NT2/D1 (cell line): ENCODE results near the gene IFNL3.
"Not testable (repeated sequence)": the region's sequence is repeated elsewhere in the genome, so short reads cannot be mapped to it uniquely, and the experiment has no call there.

ENCODE experiments used
- DNase-seq: peaks from one replicate; pipeline ENCODE4 v3.0.0-alpha.2; 2011; ENCODE audit warnings: low read depth, low spot score
- H3K27me3 ChIP-seq: 2 replicates; pipeline ENCODE4 v1.6.0; 2011; ENCODE audit warnings: mild to moderate bottlenecking; ENCODE audit not compliant: insufficient read length, insufficient read depth
- H3K36me3 ChIP-seq: 2 replicates; pipeline ENCODE4 v1.6.1; 2011; ENCODE audit warnings: mild to moderate bottlenecking, low read length, mixed read lengths; ENCODE audit not compliant: insufficient read depth, insufficient read length
- H3K4me1 ChIP-seq: 2 replicates; pipeline ENCODE4 v1.5.1; 2011; ENCODE audit not compliant: insufficient read depth, insufficient read length
- H3K4me3 ChIP-seq: 2 replicates; pipeline ENCODE4 v1.5.1; 2011; ENCODE audit warnings: low read depth; ENCODE audit not compliant: insufficient read length
- H3K9ac ChIP-seq: 2 replicates; pipeline ENCODE4 v1.6.0; 2011; ENCODE audit warnings: low read depth; ENCODE audit not compliant: insufficient read length
- H3K9me3 ChIP-seq: 2 replicates; pipeline ENCODE4 v1.5.1; 2011; ENCODE audit warnings: mild to moderate bottlenecking, low read length; ENCODE audit not compliant: insufficient read depth
- SUZ12 ChIP-seq: IDR thresholded peaks from 2 replicates; pipeline ENCODE4 v1.6.1; 2011; ENCODE audit not compliant: insufficient read length, insufficient read depth; ENCODE audit errors: extremely low read depth
- YY1 ChIP-seq: IDR thresholded peaks from 2 replicates; pipeline ENCODE4 v1.6.1; 2011; ENCODE audit not compliant: insufficient read length, insufficient read depth
- ZNF274 ChIP-seq: IDR thresholded peaks from 2 replicates; pipeline ENCODE4 v1.6.1; 2011; ENCODE audit warnings: mild to moderate bottlenecking, low read depth, low read length

Gene IFNL3

GRCh38 chr19:39223703-39224279 is 21.0 kb downstream of the IFNL3 start:
- H3K4me3 ChIP-seq = no peak overlapping the region
- no peaks in the 10 kb centered on the region for H3K4me1 ChIP-seq
- peaks cover 14% of the 10 kb centered on the region for H3K27me3 ChIP-seq
- no peaks in the 10 kb centered on the region for H3K36me3 ChIP-seq
- no peak overlapping the region for H3K9ac ChIP-seq
- TF ChIP-seq YY1 (no peak), ZNF274 (no peak), SUZ12 (no peak)
- DNase-seq = no peak
- no peaks in the 10 kb centered on the region for H3K9me3 ChIP-seq

- peaks cover 14% of the 10 kb centered on the region for H3K27me3 ChIP-seq
- H3K9me3 ChIP-seq, DNase-seq: not testable (repeated sequence)
Observed at GRCh38 chr19:39219108-39219507, 25.7 kb downstream of the IFNL3 start.

GRCh38 chr19:39218230-39219007 is 26.4 kb downstream of the IFNL3 start:
- Histone ChIP-seq H3K9me3 (peaks cover 5% of the 10 kb centered on the region; the same call in 1 of the 2 replicates), H3K9ac (no peak overlapping the region), H3K4me1 (no peaks in the 10 kb centered on the region), H3K4me3 (no peak overlapping the region), H3K27me3 (peaks cover 14% of the 10 kb centered on the region), H3K36me3 (no peaks in the 10 kb centered on the region)
- TF ChIP-seq SUZ12 (no peak), ZNF274 (no peak)
- DNase-seq = no peak

More at GRCh38 chr19:39219108-39219507, 25.7 kb downstream of the IFNL3 start:
- not testable (repeated sequence) for H3K4me1 ChIP-seq, H3K9ac ChIP-seq, H3K36me3 ChIP-seq, H3K4me3 ChIP-seq

GRCh38 chr19:39217094-39217493 is 27.7 kb downstream of the IFNL3 start:
- Histone ChIP-seq H3K9ac (no peak overlapping the region), H3K4me3 (no peak overlapping the region), H3K4me1 (no peaks in the 10 kb centered on the region), H3K36me3 (no peaks in the 10 kb centered on the region), H3K9me3 (peaks cover 5% of the 10 kb centered on the region; the same call in 1 of the 2 replicates), H3K27me3 (peaks cover 11% of the 10 kb centered on the region)
- TF ChIP-seq SUZ12 (no peak), ZNF274 (no peak), YY1 (no peak)
- DNase-seq = no peak

- H3K9ac ChIP-seq, H3K4me1 ChIP-seq, DNase-seq, H3K36me3 ChIP-seq, H3K9me3 ChIP-seq, H3K4me3 ChIP-seq, H3K27me3 ChIP-seq: not testable (repeated sequence)
Observed at GRCh38 chr19:39215323-39215722, 29.5 kb downstream of the IFNL3 start.

GRCh38 chr19:39212375-39212742 is 32.4 kb downstream of the IFNL3 start:
- no peak overlapping the region for H3K4me3 ChIP-seq
- no peaks in the 10 kb centered on the region for H3K36me3 ChIP-seq
- H3K9me3 ChIP-seq = peaks cover 5% of the 10 kb centered on the region; the same call in 1 of the 2 replicates
- DNase-seq = peak; percentile 32
- no peak overlapping the region for H3K9ac ChIP-seq
- TF ChIP-seq ZNF274 (no peak), YY1 (no peak), SUZ12 (no peak)
- H3K4me1 ChIP-seq = no peaks in the 10 kb centered on the region
- H3K27me3 ChIP-seq = no peaks in the 10 kb centered on the region

- no peak overlapping the region for H3K4me3 ChIP-seq
- H3K36me3 ChIP-seq = no peaks in the 10 kb centered on the region
- H3K9ac ChIP-seq = no peak overlapping the region
- peaks cover 5% of the 10 kb centered on the region; the same call in 1 of the 2 replicates for H3K9me3 ChIP-seq
- no peaks in the 10 kb centered on the region for H3K4me1 ChIP-seq
- no peak for DNase-seq
- TF ChIP-seq YY1 = no peak
- TF ChIP-seq SUZ12 = no peak
- no peak for TF ChIP-seq ZNF274
- H3K27me3 ChIP-seq = no peaks in the 10 kb centered on the region
Observed at GRCh38 chr19:39211731-39212374, 33.0 kb downstream of the IFNL3 start.
